ENCODE results near the gene SERP1.

Gene SERP1

GRCh38 chr3:150546226-150547044 is at the start of gene SERP1, which contains the start of gene EIF2A:
Gene SERP1, minus strand, starts transcription at chr3:150546496. Its CDS starts 361 bp downstream, at chr3:150546135.
Gene EIF2A, plus strand, starts transcription at chr3:150546787. Its CDS starts 16 bp downstream, at chr3:150546803.
- peak; percentile 99 for DNase-seq

GRCh38 chr3:150594150-150594549 is 47.9 kb upstream of the SERP1 start:
- no peak for DNase-seq

GRCh38 chr3:150589759-150590158 is 43.5 kb upstream of the SERP1 start:
- no peak for DNase-seq

- DNase-seq = no peak
These were observed 41.9 kb upstream of the SERP1 start for GRCh38 chr3:150588027-150588830.

GRCh38 chr3:150583028-150583427 is 36.7 kb upstream of the SERP1 start:
- no peak for DNase-seq

- no peak for DNase-seq
These were observed 36.3 kb upstream of the SERP1 start for GRCh38 chr3:150582620-150583019.

- DNase-seq = no peak
These were observed 34.9 kb upstream of the SERP1 start for GRCh38 chr3:150581174-150581573.

GRCh38 chr3:150577855-150578254 is 31.6 kb upstream of the SERP1 start:
- no peak for DNase-seq

- no peak for DNase-seq
These were observed 21.0 kb upstream of the SERP1 start for GRCh38 chr3:150567328-150567727.

- DNase-seq = no peak
These were observed 17.9 kb upstream of the SERP1 start for GRCh38 chr3:150564243-150564642.

- DNase-seq = no peak
These were observed 11.4 kb upstream of the SERP1 start for GRCh38 chr3:150557725-150558124.

GRCh38 chr3:150556792-150557191 is 10.5 kb upstream of the SERP1 start:
- no peak for DNase-seq

GRCh38 chr3:150555859-150556436 is 9.7 kb upstream of the SERP1 start:
- DNase-seq = no peak

- no peak for DNase-seq
These were observed 897 bp upstream of the SERP1 start for GRCh38 chr3:150547045-150547741.

- peak; percentile 21 for DNase-seq
These were observed 674 bp downstream of the SERP1 start for GRCh38 chr3:150545419-150546225.

- DNase-seq = no peak
These were observed 1.6 kb downstream of the SERP1 start for GRCh38 chr3:150544726-150545125.

GRCh38 chr3:150544041-150544440 is 2.3 kb downstream of the SERP1 start:
- no peak for DNase-seq

- no peak for DNase-seq
These were observed 2.8 kb downstream of the SERP1 start for GRCh38 chr3:150543531-150543930.

GRCh38 chr3:150543128-150543527 is 3.2 kb downstream of the SERP1 start:
- no peak for DNase-seq

- no peak for DNase-seq
These were observed 5.3 kb downstream of the SERP1 start for GRCh38 chr3:150540991-150541390.

- no peak for DNase-seq
These were observed 6.0 kb downstream of the SERP1 start for GRCh38 chr3:150540297-150540696.
